Body of pancreas (tissue), 4 donors: ENCODE data around the gene SP6. TPM values are rescaled to one million over a fixed set of nuclear protein-coding genes. Genes with fewer than 3 reads are reported as not detected.

Experiments used
- ATAC-seq: fragments of 150-250 bp; one replicate; pipeline ENCODE4 v1.9.1; 2016
- DNase-seq, 4 donors: peaks; one replicate each; pipeline ENCODE4 v3.0.0-alpha.2; 2019
- H3K27ac ChIP-seq, 4 donors: fragments of 200-600 bp; sonication (generic); 1 replicate in 3 of 4; 2 replicates in 1 of 4; pipeline versions ENCODE4 v1.5.1 to v1.6.1; 2016 to 2019; ENCODE audit warnings: mild to moderate bottlenecking in 1 of 4, mixed read lengths in 1 of 4, moderate library complexity in 1 of 4
- H3K27me3 ChIP-seq, 2 donors: fragments of 200-600 bp; sonication (generic); one replicate each; pipeline ENCODE4 v1.6.0; 2016; ENCODE audit warnings: mild to moderate bottlenecking in 1 of 2
- H3K36me3 ChIP-seq, 2 donors: fragments of 200-600 bp; sonication (generic); replicated peaks in 1 of 2; 2 replicates each; pipeline ENCODE4 v1.5.1; 2016; ENCODE audit warnings: low read depth in 2 of 2; ENCODE audit not compliant: insufficient read depth in 1 of 2
- H3K4me1 ChIP-seq: fragments of 200-600 bp; sonication (generic); one replicate; pipeline ENCODE4 v1.6.0; 2016
- H3K4me3 ChIP-seq, 2 donors: fragments of 200-600 bp; sonication (generic); 1 replicate in 1 of 2; 2 replicates in 1 of 2; pipeline ENCODE4 v1.5.1; 2016 to 2019
- H3K9me3 ChIP-seq, 3 donors: fragments of 200-600 bp; sonication (generic); 1 replicate in 2 of 3; 2 replicates in 1 of 3; pipeline ENCODE4 v1.5.1; 2016
- CTCF ChIP-seq, 7 experiments: fragments of 450-650 bp in 4 of 7; fragments of 200-600 bp in 3 of 7; sonication (generic) in 3 of 7; IDR thresholded peaks; one replicate each; pipeline ENCODE4 v1.5.1; 2016 to 2019; ENCODE audit warnings: antibody characterized with exemption in 7 of 7
- POLR2A ChIP-seq, 3 donors: fragments of 450-650 bp; IDR thresholded peaks; one replicate each; pipeline ENCODE4 v1.6.1; 2016; ENCODE audit warnings: antibody characterized with exemption in 3 of 3, mild to moderate bottlenecking in 2 of 3
- WGBS, 2 donors: methylation state at CpG; one replicate each; pipeline ENCODE4 v1.1.5; 2017; 5-methylcytosine and 5-hydroxymethylcytosine counted together
- intact Hi-C: fragments of 100-400 bp; cut with DNase I; formaldehyde crosslinking; loops from one replicate; pipeline ENCODE4 v1.15.1; 2023
- total RNA-seq, 2 donors: library from RNA; depleted of rRNA; stranded (reverse); fragments of >200 nt; gene quantifications; one replicate each; pipeline ENCODE4 v1.1.0, GENCODE V29; 2016

Gene SP6
- total RNA-seq, 2 donors from 2014 or later, result 0.26 to 0.99 TPM

- peaks cover 43% of the 10 kb centered on the region for H3K4me1 ChIP-seq
- no peak overlapping the region for H3K4me3 ChIP-seq
- ATAC-seq (no peak), DNase-seq (no peak)
- peak in 4 of 7 experiments; percentile 3 to 11 (median 8) for TF ChIP-seq CTCF (IDR thresholded peaks at IDR 0.05)
- no peak for TF ChIP-seq POLR2A (IDR thresholded peaks at IDR 0.05)
- intact Hi-C loops, result loop anchor here (2.0 kb wide), 1 partner anchor 42 kb away; no protein-coding TSS in a partner anchor
- no peaks in the 10 kb centered on the region for H3K36me3 ChIP-seq
- 66 to 71% methylated on average over 3 to 4 of the region's 4 CpGs for WGBS, 2 donors
- no peaks in the 10 kb centered on the region for H3K9me3 ChIP-seq
- H3K27me3 ChIP-seq, result peaks cover 0 to 18% of the 10 kb centered on the region in 2 donors
- H3K27ac ChIP-seq, result no peak overlapping the region
Observed at GRCh38 chr17:47844814-47845715, 5.9 kb downstream of the SP6 start.

- H3K27ac ChIP-seq, result no peak overlapping the region
- H3K36me3 ChIP-seq, result no peaks in the 10 kb centered on the region
- DNase-seq, result no peak
- peaks cover 50% of the 10 kb centered on the region for H3K4me1 ChIP-seq
- H3K9me3 ChIP-seq, result no peaks in the 10 kb centered on the region
- H3K4me3 ChIP-seq, result no peak overlapping the region
- H3K27me3 ChIP-seq, result peaks cover 0 to 18% of the 10 kb centered on the region in 2 donors
- intact Hi-C loops, result loop anchor here (2.0 kb wide), 1 partner anchor 43 kb away; no protein-coding TSS in a partner anchor
- no peak for ATAC-seq
- no peak for TF ChIP-seq POLR2A (IDR thresholded peaks at IDR 0.05)
- TF ChIP-seq CTCF (IDR thresholded peaks at IDR 0.05), result no peak
- 24 to 42% methylated on average over 3 to 5 of the region's 5 CpGs for WGBS, 2 donors
Observed at GRCh38 chr17:47844227-47844626, 6.7 kb downstream of the SP6 start.

GRCh38 chr17:47843391-47843730, 7.6 kb downstream of the SP6 start:
- Histone ChIP-seq H3K27me3 (peaks cover 0 to 18% of the 10 kb centered on the region in 2 donors), H3K4me1 (peaks cover 50% of the 10 kb centered on the region), H3K9me3 (no peaks in the 10 kb centered on the region), H3K27ac (peak overlapping the region; percentile 12 to 76 (median 59)), H3K36me3 (no peaks in the 10 kb centered on the region), H3K4me3 (no peak overlapping the region)
- WGBS, 2 donors, result 13 to 17% methylated on average over 6 of the region's 6 CpGs
- TF ChIP-seq POLR2A (IDR thresholded peaks at IDR 0.05) (no peak), CTCF (IDR thresholded peaks at IDR 0.05) (no peak)
- ATAC-seq (no peak), DNase-seq (no peak)
- intact Hi-C loops, result no loop called here

- Histone ChIP-seq H3K9me3 (no peaks in the 10 kb centered on the region), H3K4me3 (no peak overlapping the region), H3K4me1 (peaks cover 36% of the 10 kb centered on the region), H3K27me3 (peaks cover 0 to 3% of the 10 kb centered on the region in 2 donors), H3K27ac (peak overlapping the region; percentile 23 to 76 (median 60)), H3K36me3 (no peaks in the 10 kb centered on the region)
- 59 to 63% methylated on average over 16 of the region's 16 CpGs for WGBS, 2 donors
- TF ChIP-seq CTCF (IDR thresholded peaks at IDR 0.05) (no peak), POLR2A (IDR thresholded peaks at IDR 0.05) (no peak)
- intact Hi-C loops, result no loop called here
- DNase-seq, result no peak
- peak; percentile 2 for ATAC-seq
Observed at GRCh38 chr17:47841488-47842291, 9.3 kb downstream of the SP6 start.
